ENCODE results near the gene C15orf61. TPM values are rescaled to one million over a fixed set of nuclear protein-coding genes. Genes with fewer than 3 reads are reported as not detected.

The C15orf61 gene
- total RNA-seq, 1 donor from 2014 or later, result 13.8 TPM

GRCh38 chr15:67515557-67515956 is 5.4 kb upstream of the C15orf61 start:
- no peak for DNase-seq
- no peak overlapping the region for H3K27ac ChIP-seq (replicated peaks)
- H3K4me3 ChIP-seq, result no peak overlapping the region
- peaks cover 43% of the 10 kb centered on the region for H3K36me3 ChIP-seq
- TF ChIP-seq CTCF (IDR thresholded peaks at IDR 0.05; ENCODE audit: borderline replicate concordance), result no peak
- no peaks in the 10 kb centered on the region for H3K4me1 ChIP-seq
- intact Hi-C loops (cut with micrococcal nuclease), result no loop called here
- no peaks in the 10 kb centered on the region for H3K27me3 ChIP-seq (ENCODE audit: low read depth)
- no peaks in the 10 kb centered on the region for H3K9me3 ChIP-seq (replicated peaks)

GRCh38 chr15:67520321-67521028 is 456 bp upstream of the C15orf61 start:
- TF ChIP-seq CTCF (IDR thresholded peaks at IDR 0.05; ENCODE audit: borderline replicate concordance), result no peak
- no peaks in the 10 kb centered on the region for H3K27me3 ChIP-seq (ENCODE audit: low read depth)
- H3K4me1 ChIP-seq, result peaks cover 38% of the 10 kb centered on the region
- intact Hi-C loops (cut with micrococcal nuclease), result no loop called here
- H3K9me3 ChIP-seq (replicated peaks), result no peaks in the 10 kb centered on the region
- H3K4me3 ChIP-seq, result peak overlapping the region; percentile 87
- DNase-seq, result no peak
- H3K27ac ChIP-seq (replicated peaks), result peak overlapping the region; percentile 99
- peaks cover 4% of the 10 kb centered on the region for H3K36me3 ChIP-seq

- no peaks in the 10 kb centered on the region for H3K9me3 ChIP-seq (replicated peaks)
- no peaks in the 10 kb centered on the region for H3K27me3 ChIP-seq (ENCODE audit: low read depth)
- intact Hi-C loops (cut with micrococcal nuclease), result no loop called here
- H3K36me3 ChIP-seq, result no peaks in the 10 kb centered on the region
- peak overlapping the region; percentile 99 for H3K27ac ChIP-seq (replicated peaks)
- H3K4me3 ChIP-seq, result peak overlapping the region; percentile 87
- no peak for TF ChIP-seq CTCF (IDR thresholded peaks at IDR 0.05; ENCODE audit: borderline replicate concordance)
- H3K4me1 ChIP-seq, result peaks cover 38% of the 10 kb centered on the region
- no peak for DNase-seq
Observed at GRCh38 chr15:67521783-67522568, 1.0 kb downstream of the C15orf61 start.

GRCh38 chr15:67523330-67523729 is 2.4 kb downstream of the C15orf61 start:
- Histone ChIP-seq H3K4me3 (peak overlapping the region; percentile 87), H3K27ac (replicated peaks) (peak overlapping the region; percentile 99)
- intact Hi-C loops (cut with micrococcal nuclease), result no loop called here

GRCh38 chr15:67524235-67524634 is 3.3 kb downstream of the C15orf61 start:
- DNase-seq, result no peak
- H3K36me3 ChIP-seq, result no peaks in the 10 kb centered on the region
- H3K4me1 ChIP-seq, result peaks cover 47% of the 10 kb centered on the region
- intact Hi-C loops (cut with micrococcal nuclease), result no loop called here
- no peaks in the 10 kb centered on the region for H3K9me3 ChIP-seq (replicated peaks)
- no peaks in the 10 kb centered on the region for H3K27me3 ChIP-seq (ENCODE audit: low read depth)
- no peak overlapping the region for H3K4me3 ChIP-seq
- peak overlapping the region; percentile 16 for H3K27ac ChIP-seq (replicated peaks)
- TF ChIP-seq CTCF (IDR thresholded peaks at IDR 0.05; ENCODE audit: borderline replicate concordance), result no peak

More at GRCh38 chr15:67523330-67523729, 2.4 kb downstream of the C15orf61 start:
- peaks cover 41% of the 10 kb centered on the region for H3K4me1 ChIP-seq
- H3K27me3 ChIP-seq (ENCODE audit: low read depth), result no peaks in the 10 kb centered on the region
- H3K9me3 ChIP-seq (replicated peaks), result no peaks in the 10 kb centered on the region
- TF ChIP-seq CTCF (IDR thresholded peaks at IDR 0.05; ENCODE audit: borderline replicate concordance), result no peak
- DNase-seq, result no peak
- no peaks in the 10 kb centered on the region for H3K36me3 ChIP-seq
